Lung microvascular endothelial cell (primary cell): ENCODE results near the gene KANSL1. TPM values are rescaled to one million over a fixed set of nuclear protein-coding genes. Genes with fewer than 3 reads are reported as not detected.

Experiments used
- DNase-seq, 2 donors: peaks; one replicate each; pipeline versions ENCODE4 v3.0.0 to v3.0.0-alpha.2; 2010; ENCODE audit warnings: low read depth in 2 of 2
- total RNA-seq: library from RNA; depleted of rRNA; stranded (reverse); fragments of >200 nt; gene quantifications from 2 replicates; pipeline ENCODE4 v1.2.1, GENCODE V29; 2014

The KANSL1 gene
- total RNA-seq, 1 donor from 2014 or later, result 84.7 TPM

- no peak for DNase-seq
Observed at GRCh38 chr17:46167826-46168569, 25.2 kb downstream of the KANSL1 start.

- no peak for DNase-seq
Observed at GRCh38 chr17:46167267-46167666, 26.0 kb downstream of the KANSL1 start.

- DNase-seq, result no peak
Observed at GRCh38 chr17:46166692-46167249, 26.5 kb downstream of the KANSL1 start.

- DNase-seq, result no peak
Observed at GRCh38 chr17:46163929-46164594, 29.2 kb downstream of the KANSL1 start.

GRCh38 chr17:46163316-46163715 lies 29.9 kb downstream of the KANSL1 start:
- DNase-seq, result peak in 1 of 2 donors; percentile 29

GRCh38 chr17:46162866-46163265 lies 30.4 kb downstream of the KANSL1 start:
- DNase-seq, result no peak

- DNase-seq, result no peak
Observed at GRCh38 chr17:46160169-46160568, 33.1 kb downstream of the KANSL1 start.

GRCh38 chr17:46159686-46160085 lies 33.5 kb downstream of the KANSL1 start:
- peak in 1 of 2 donors; percentile 8 for DNase-seq

GRCh38 chr17:46158323-46159296 lies 34.6 kb downstream of the KANSL1 start:
- DNase-seq, result no peak

GRCh38 chr17:46157443-46158062 lies 35.7 kb downstream of the KANSL1 start:
- peak; percentile 18 to 19 for DNase-seq

- peak in 1 of 2 donors; percentile 70 for DNase-seq
Observed at GRCh38 chr17:46154151-46154816, 38.9 kb downstream of the KANSL1 start.

- DNase-seq, result no peak
Observed at GRCh38 chr17:46152423-46152822, 40.8 kb downstream of the KANSL1 start.

- DNase-seq, result peak in 1 of 2 donors; percentile 6
Observed at GRCh38 chr17:46151762-46152161, 41.5 kb downstream of the KANSL1 start.

- peak; percentile 14 to 29 for DNase-seq
Observed at GRCh38 chr17:46150216-46150963, 42.8 kb downstream of the KANSL1 start.

GRCh38 chr17:46148247-46148646 lies 45.0 kb downstream of the KANSL1 start:
- no peak for DNase-seq

- DNase-seq, result no peak
Observed at GRCh38 chr17:46147296-46147695, 45.9 kb downstream of the KANSL1 start.

GRCh38 chr17:46144246-46144645 lies 49.0 kb downstream of the KANSL1 start:
- no peak for DNase-seq

GRCh38 chr17:46143827-46144236 lies 49.4 kb downstream of the KANSL1 start:
- no peak for DNase-seq

GRCh38 chr17:46141645-46142044 lies 51.6 kb downstream of the KANSL1 start:
- DNase-seq, result no peak
